ENCODE data around the gene ERBIN. TPM values are rescaled to one million over a fixed set of nuclear protein-coding genes. Genes with fewer than 3 reads are reported as not detected.

The ERBIN gene
- total and polyA plus RNA-seq, 10 of the 15 experiments (the other 5 are each of a cell fraction or from before 2014, with no cell fraction given) = 9.5 to 91.1 (median 49.4) TPM

GRCh38 chr5:65967288-65968066 lies 41.1 kb downstream of the ERBIN start:
- ChIA-PET POLR2A (interaction anchor here (0.7 to 1.9 kb wide), 2 partner anchors 13 to 40 kb away, joined by 3 to 4 read pairs; no protein-coding TSS in a partner anchor), RAD21 (ENCODE audit: unreplicated experiment) (no interaction called here), SMC1A (ENCODE audit: uncharacterized antibody, unreplicated experiment) (interaction anchor here (0.8 to 1.3 kb wide), 3 partner anchors 16 to 76 kb away, joined by 3 to 4 read pairs (median 3); no protein-coding TSS in a partner anchor), CTCF (interaction anchor here (0.6 kb wide), 1 partner anchor 106 kb away, joined by 3 read pairs; no protein-coding TSS in a partner anchor)
- BruUV-seq (replicated peaks) = no TSS peak
- no peak for TF ChIP-seq IRF4 (IDR thresholded peaks at IDR 0.05; ENCODE audit: low read depth, low read length)
- TF ChIP-seq MEF2A (IDR thresholded peaks at IDR 0.05; ENCODE audit: insufficient read depth, low read depth, low read length) = no peak
- TF ChIP-seq SUPT20H (IDR thresholded peaks at IDR 0.05; ENCODE audit: borderline replicate concordance, control insufficient read depth, low read depth, low read length) = no peak
- TF ChIP-seq POU2F2 (IDR thresholded peaks at IDR 0.05; ENCODE audit: borderline replicate concordance, low read depth, low read length) = no peak
- no peak for TF ChIP-seq HDAC2 (IDR thresholded peaks at IDR 0.05)
- no peak for TF ChIP-seq JUND (IDR thresholded peaks at IDR 0.05; ENCODE audit: low read depth, low read length)
- TF ChIP-seq E2F8 (IDR thresholded peaks at IDR 0.05; ENCODE audit: low read depth, partially characterized antibody) = no peak
- TF ChIP-seq E2F4 (IDR thresholded peaks at IDR 0.05; ENCODE audit: low read depth, low read length) = no peak
- no peak for TF ChIP-seq SPI1 (IDR thresholded peaks at IDR 0.05; ENCODE audit: borderline replicate concordance, insufficient read depth, low read depth, low read length)
- no peak for TF ChIP-seq ETV6 (conservative IDR thresholded peaks at IDR 0.05 in 1 of 2, IDR thresholded peaks at IDR 0.05 in 1 of 2; ENCODE audit: borderline replicate concordance in 1 of 2, low read depth in 1 of 2)
- TF ChIP-seq MLLT1 (IDR thresholded peaks at IDR 0.05) = no peak
- TF ChIP-seq KLF5 (IDR thresholded peaks at IDR 0.05; ENCODE audit: partially characterized antibody) = no peak
- no peak for TF ChIP-seq CBFB (IDR thresholded peaks at IDR 0.05; ENCODE audit: low read depth)
- TF ChIP-seq RUNX3 (IDR thresholded peaks at IDR 0.05; ENCODE audit: low read length) = no peak
- TF ChIP-seq ATF2 (IDR thresholded peaks at IDR 0.05; ENCODE audit: low read length) = no peak
- Histone ChIP-seq H2AFZ (ENCODE audit: control insufficient read depth, low read depth, low read length) (no peak overlapping the region), H4K20me1 (ENCODE audit: control insufficient read depth, insufficient read depth) (no peaks in the 10 kb centered on the region), H3K36me3 (ENCODE audit: control insufficient read depth in 2 of 2, insufficient read depth in 2 of 2, low read length in 1 of 2) (0 out of 4 replicates have a peak, but pooled peaks cover 2% of the 10 kb centered on the region in 2 experiments), H3K27ac (ENCODE audit: control insufficient read depth, insufficient read depth) (no peak overlapping the region), H3K79me2 (ENCODE audit: control insufficient read depth, insufficient read depth, low read length) (peaks cover 90% of the 10 kb centered on the region), H3K27me3 (replicated peaks in 1 of 2; ENCODE audit: control insufficient read depth in 2 of 2, insufficient read depth in 2 of 2, low read length in 1 of 2) (no peaks in the 10 kb centered on the region), H3K4me2 (ENCODE audit: control insufficient read depth, insufficient read depth) (no peak overlapping the region), H3K4me1 (ENCODE audit: control insufficient read depth, insufficient read depth, low read length) (peaks cover 10% of the 10 kb centered on the region), H3K4me3 (no peak overlapping the region), H3K9me3 (replicated peaks; ENCODE audit: control insufficient read depth, insufficient read depth, low read length) (no peaks in the 10 kb centered on the region; the same call in 2 of the 3 replicates), H3K9ac (ENCODE audit: control insufficient read depth, insufficient read depth, low read length) (no peak overlapping the region)
- WGBS (ENCODE audit: insufficient coverage, insufficient replicate concordance, low lambda C conversion rate, missing lambda C conversion rate) = 98% methylated on average over 7 of the region's 7 CpGs
- in situ Hi-C loops (cut with MboI) (no loop called here), intact Hi-C loops (cut with micrococcal nuclease; ENCODE audit: unreplicated experiment) (no loop called here)
- DNase-seq (ENCODE audit: low read depth, low spot score) (no peak), FAIRE-seq (no peak), ATAC-seq (no peak)

Data from GM12878 (cell line).